HG03558 (cell line): ENCODE measurements around the gene MOCS3.

Experiments used
- ATAC-seq: cut with Tn5 transposase; IDR thresholded peaks from one replicate; pipeline ENCODE4 v1.9.1; 2021; ENCODE audit warnings: moderate number of reproducible peaks; ENCODE audit not compliant: unreplicated experiment; ENCODE audit errors: extremely low read depth

Gene MOCS3

GRCh38 chr20:51008718-51009117 is 50.1 kb downstream of the MOCS3 start:
- ATAC-seq, result no peak

GRCh38 chr20:51009303-51010042 is 50.9 kb downstream of the MOCS3 start:
- ATAC-seq, result no peak

- no peak for ATAC-seq
These were observed 51.4 kb downstream of the MOCS3 start for GRCh38 chr20:51010043-51010365.

GRCh38 chr20:51010932-51011331 is 52.3 kb downstream of the MOCS3 start:
- ATAC-seq, result no peak

- ATAC-seq, result no peak
These were observed 52.9 kb downstream of the MOCS3 start for GRCh38 chr20:51011479-51011878.

- no peak for ATAC-seq
These were observed 53.7 kb downstream of the MOCS3 start for GRCh38 chr20:51012357-51012756.
